RCC 7860 (cell line): Measurements from ENCODE around the gene TBRG4.

Experiments used
- DNase-seq: peaks from one replicate; pipeline ENCODE4 v3.0.0-alpha.2; 2015; ENCODE audit warnings: low spot score
- FAIRE-seq: peaks from 2 replicates; lab custom pipeline; 2012; peaks lifted over from hg19 to GRCh38; lab: Jason Lieb, UNC

The TBRG4 gene

GRCh38 chr7:45078125-45078681, 33.3 kb downstream of the TBRG4 start:
- no peak for DNase-seq
- FAIRE-seq, result no peak

DNA sequence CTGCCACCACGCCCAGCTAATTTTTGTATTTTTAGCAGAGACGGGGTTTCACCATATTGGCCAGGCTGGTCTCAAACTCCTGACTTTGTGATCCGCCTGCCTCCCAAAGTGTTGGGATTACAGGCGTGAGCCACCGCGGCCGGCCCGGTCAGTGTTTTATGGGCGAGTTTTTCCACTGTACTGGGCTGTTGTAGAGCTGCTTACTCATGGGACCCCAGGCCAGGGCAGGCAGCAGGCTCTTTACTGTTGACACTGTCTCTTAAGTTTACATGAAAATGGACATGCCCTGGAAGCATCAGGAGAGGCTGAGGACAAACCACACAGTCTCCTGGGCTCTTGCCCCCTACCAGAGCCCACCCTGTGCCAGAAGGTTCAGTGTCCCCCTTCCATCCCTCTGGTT, 33.9 kb downstream of the TBRG4 start:
- DNase-seq (no peak), FAIRE-seq (no peak)

- no peak for DNase-seq
- no peak for FAIRE-seq
These were observed 34.6 kb downstream of the TBRG4 start for GRCh38 chr7:45076946-45077345.

DNA sequence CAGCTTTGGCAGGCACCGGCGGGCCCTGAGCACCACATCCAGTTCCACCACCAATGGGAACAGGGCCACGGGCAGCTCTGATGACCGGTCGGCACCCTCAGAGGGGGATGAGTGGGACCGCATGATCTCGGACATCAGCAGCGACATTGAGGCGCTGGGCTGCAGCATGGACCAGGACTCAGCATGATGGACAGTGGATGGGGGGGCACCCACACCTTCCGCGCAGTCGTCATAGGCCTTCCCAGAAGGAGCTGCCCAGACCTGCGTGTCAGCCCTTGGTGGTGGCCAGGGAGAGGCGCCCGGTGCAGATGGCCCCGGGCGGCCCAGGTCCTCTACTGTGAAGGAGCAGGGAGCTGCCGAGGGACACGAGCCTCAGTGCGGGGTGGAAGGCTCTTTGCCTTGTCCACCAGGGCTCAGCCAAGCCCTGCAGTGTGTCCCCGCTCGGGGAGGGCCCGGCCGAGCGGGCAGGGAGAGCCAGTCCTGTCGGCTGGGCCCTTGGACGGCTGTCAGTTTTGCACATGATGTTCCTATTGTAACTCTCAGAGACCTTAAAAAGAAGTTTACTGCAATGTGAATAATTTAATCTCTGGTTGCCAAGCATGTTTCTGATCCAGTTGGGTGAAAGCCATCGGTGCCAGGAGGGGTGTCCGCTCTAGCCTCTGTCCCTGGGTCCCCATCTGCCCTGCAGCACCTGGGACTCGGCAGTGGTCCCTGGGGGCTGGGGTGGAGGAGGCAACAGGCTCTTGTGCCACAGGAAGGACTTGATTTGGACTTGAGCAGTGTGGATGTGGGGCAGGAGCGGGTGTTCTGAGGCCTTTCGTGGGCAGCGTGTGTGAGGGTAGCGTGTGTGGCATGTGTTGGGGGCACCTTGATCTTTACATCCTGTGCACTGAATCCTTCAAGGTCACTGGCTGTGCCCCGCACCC, 35.4 kb downstream of the TBRG4 start:
- FAIRE-seq (no peak), DNase-seq (no peak)

GRCh38 chr7:45075355-45075644, 36.2 kb downstream of the TBRG4 start:
- FAIRE-seq, result no peak
- DNase-seq, result no peak

- no peak for DNase-seq
- FAIRE-seq, result no peak
These were observed 36.8 kb downstream of the TBRG4 start for GRCh38 chr7:45074528-45075354.

GRCh38 chr7:45073786-45074527, 37.5 kb downstream of the TBRG4 start:
- no peak for FAIRE-seq
- DNase-seq, result no peak

- DNase-seq (no peak), FAIRE-seq (no peak)
These were observed 38.3 kb downstream of the TBRG4 start for GRCh38 chr7:45073031-45073785.

DNA sequence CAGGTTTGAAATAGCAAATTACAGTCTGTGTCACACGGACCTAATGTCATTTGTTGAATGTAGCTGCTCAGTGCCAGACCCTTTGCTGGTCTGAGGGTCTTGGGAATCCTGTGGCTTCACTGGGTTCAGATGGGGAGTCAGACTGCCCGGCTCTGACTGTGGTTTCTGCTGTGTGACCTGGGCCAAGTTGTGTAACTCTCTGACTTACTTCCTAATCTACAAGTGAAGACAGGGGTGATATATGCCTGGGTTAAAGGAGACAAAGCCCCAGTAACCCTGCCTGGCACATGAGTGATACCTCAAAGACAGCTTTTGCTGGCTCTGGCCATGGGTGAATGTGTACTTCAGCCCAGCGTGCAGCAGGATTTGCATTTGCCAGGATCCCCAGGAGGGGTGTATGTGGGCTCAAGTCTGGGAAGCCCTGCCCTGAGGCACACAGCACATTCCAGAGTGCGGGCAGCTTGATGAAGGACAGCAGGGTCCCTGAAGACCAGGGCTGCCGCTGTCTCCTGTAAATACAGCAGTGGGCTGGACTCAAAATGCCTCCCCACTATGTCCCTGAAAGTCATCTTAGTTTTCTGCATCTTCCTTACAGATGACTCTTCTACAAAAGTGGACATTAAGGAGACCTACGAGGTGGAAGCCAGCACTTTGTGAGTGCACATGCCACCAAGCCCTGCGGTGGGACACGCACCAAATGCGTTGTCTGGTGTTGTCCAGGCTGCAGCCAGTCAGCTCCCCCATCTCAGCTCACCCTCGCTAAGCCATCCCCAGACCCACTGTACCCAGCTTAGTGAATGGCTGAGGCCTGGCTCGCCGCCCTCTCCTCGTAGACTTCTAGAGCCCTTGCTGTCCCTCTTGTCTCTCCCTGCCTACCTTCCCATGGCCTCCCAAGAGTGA, 39.1 kb downstream of the TBRG4 start:
- FAIRE-seq, result no peak
- no peak for DNase-seq

- no peak for FAIRE-seq
These were observed 40.0 kb downstream of the TBRG4 start for GRCh38 chr7:45071528-45071927.

DNA sequence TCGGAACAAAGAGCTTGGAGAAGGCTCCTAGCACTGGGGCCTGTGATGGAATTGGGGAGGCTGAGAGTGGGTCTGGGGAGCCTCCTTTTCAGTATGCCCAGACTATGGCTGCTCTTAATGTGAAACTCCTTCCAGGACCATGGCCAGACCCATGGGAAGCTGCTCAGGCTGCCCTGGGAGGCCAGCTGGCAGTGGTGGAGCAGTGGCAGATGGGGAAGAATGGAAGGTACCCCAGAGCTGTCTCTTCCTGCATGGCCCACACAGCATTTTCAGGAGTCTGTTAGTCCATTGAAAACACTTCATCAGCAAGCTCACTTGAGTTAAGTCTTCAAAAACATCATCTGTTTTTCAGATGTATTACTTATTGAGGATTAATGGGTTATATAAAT, 41.2 kb downstream of the TBRG4 start:
- no peak for FAIRE-seq
- DNase-seq, result no peak

More at GRCh38 chr7:45071528-45071927, 40.0 kb downstream of the TBRG4 start:
- DNase-seq, result no peak

DNA sequence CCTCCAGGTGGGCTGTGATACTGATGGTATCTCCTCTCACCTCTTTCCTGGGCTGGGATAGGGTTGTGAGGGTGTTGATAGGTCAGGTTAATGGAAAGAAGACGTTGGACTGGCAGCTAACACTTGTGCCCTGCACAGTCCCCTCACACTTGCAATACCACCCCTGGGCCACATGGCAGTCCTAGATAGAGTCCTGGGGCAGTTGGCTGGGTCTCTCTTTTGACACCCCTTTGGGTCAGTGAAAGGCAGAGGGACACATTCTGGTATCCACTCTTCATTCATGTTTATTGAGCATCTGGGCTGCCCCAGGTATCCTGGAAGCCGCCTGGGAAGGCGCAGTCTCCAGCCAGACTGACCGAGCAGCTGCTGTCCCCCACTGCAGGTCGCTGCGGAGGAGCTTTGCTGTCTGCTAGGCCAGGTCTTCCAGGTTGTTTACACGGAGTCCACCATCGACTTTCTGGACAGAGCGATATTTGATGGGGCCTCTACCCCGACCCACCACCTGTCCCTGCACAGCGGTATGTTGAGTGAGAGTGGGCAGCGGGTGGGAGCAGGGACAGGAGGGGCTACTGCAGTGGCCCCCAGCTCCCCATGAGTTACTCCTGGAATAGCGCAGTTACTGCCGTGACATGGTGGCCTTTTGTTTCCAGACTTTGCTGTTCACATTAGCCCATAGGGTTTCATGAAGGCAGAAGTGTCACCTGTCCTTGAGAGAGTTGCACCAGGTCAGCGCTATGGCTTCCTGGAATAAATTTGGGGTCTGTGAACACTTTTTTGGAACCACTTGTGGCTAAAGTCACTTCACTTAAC, 41.8 kb downstream of the TBRG4 start:
- FAIRE-seq, result no peak
- no peak for DNase-seq

DNA sequence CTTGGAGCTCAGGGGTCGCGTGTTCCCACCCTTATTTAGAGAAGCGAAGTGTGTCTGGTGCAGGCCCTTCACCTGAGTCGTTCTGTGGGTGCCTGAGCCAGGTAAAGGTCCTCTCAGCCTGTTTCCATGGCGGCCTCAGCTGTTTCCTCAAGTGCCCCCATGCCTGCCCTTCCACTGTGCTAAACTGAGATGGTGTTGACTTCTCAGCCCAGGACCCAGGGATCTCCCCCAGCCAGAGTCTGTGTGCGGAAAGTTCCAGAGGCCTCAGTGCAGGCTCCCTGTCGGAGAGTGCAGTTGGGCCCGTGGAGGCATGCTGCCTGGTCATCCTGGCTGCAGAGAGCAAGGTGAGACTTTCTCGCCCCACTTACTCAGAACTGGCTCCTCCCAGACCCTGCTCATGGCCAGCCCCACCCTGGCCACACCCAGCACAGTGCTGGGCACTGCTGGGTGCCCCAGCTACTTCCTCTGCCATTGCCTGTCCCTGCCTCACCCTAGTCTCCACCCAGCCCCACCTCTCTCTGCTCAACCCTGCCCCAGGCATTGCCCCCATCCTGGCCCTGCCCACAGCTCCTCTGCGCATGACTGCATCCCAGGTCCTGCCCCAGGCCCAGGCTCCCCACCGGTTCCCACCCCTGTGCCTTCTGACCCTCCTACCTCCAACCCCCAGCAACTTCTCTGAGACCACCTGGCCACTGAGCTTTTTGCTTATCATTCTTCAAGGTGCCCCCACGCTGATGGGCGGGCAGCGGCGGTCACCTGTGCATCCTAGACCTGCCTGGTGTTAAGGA, 43.1 kb downstream of the TBRG4 start:
- FAIRE-seq, result no peak
- DNase-seq, result no peak

DNA sequence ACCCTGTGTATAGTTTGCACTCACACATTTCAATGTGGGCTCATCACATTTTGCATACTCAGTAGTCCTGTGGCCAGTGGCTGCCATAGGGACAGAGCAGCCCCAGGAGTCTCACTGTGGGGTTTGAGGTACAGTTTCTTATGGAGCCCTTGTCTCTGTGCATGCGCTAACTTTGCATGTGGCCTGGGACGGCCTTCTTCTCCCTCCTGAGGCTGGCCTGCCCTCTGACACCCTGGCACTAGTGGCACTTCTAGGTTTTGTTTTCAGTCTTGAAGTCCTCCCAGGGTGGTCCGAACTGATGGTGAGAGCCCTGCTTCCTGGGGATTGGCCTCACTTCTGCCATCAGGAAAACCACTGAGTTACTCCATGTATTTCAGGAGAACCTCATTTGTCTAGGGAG, 43.9 kb downstream of the TBRG4 start:
- FAIRE-seq, result no peak
- no peak for DNase-seq

DNA sequence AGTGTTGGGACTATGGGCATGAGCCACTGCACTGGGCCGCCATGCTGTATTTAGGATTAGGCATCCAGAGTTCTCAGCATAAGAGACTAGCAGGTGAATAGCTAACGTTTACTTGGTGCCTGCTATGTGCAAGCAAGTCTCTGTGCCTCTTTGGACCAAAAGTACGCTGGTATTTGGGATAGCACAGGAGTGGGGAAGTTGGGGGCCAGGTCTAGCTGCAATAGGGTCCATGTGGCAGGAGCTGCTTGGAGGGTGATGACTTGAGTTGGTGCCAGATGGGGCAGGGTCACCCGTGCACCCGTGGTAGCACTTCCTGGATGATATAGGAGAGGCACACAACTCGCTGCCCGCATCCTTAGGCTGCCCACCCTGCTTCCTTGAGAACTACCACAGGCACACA, 45.1 kb downstream of the TBRG4 start:
- DNase-seq, result no peak
- no peak for FAIRE-seq

GRCh38 chr7:45065031-45065995, 46.2 kb downstream of the TBRG4 start:
- FAIRE-seq (no peak), DNase-seq (no peak)
